GM19043 (cell line): Measurements from ENCODE around the gene CDC42BPA.
"Not testable (repeated sequence)": the region's sequence is repeated elsewhere in the genome, so short reads cannot be mapped to it uniquely, and the experiment has no call there.

Experiments used
- ATAC-seq: cut with Tn5 transposase; IDR thresholded peaks from one replicate; pipeline ENCODE4 v1.9.1; 2021; ENCODE audit warnings: low read depth; ENCODE audit not compliant: unreplicated experiment

Gene CDC42BPA

DNA sequence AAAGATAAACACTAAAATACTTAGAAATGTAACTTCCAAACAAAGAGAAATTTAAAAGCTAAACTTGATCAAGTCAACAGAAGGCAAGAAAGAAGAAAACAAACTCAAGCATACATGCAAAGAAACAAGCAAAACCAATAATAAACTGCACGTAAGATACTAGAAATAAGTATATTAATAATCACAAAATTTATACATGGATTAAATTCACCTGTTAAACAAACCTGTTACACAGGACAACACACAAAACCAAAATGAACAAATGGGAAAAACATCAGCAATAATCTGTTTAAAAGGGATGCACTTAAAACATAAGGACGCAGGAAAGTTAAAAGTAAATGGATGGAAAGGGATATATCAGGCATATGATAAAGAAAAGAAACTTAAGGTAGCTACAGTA lies 165.8 kb downstream of the CDC42BPA start:
- no peak for ATAC-seq

GRCh38 chr1:227140376-227140775 lies 177.9 kb downstream of the CDC42BPA start:
- no peak for ATAC-seq

- no peak for ATAC-seq
Observed at GRCh38 chr1:227136210-227136820, 182.0 kb downstream of the CDC42BPA start.

DNA sequence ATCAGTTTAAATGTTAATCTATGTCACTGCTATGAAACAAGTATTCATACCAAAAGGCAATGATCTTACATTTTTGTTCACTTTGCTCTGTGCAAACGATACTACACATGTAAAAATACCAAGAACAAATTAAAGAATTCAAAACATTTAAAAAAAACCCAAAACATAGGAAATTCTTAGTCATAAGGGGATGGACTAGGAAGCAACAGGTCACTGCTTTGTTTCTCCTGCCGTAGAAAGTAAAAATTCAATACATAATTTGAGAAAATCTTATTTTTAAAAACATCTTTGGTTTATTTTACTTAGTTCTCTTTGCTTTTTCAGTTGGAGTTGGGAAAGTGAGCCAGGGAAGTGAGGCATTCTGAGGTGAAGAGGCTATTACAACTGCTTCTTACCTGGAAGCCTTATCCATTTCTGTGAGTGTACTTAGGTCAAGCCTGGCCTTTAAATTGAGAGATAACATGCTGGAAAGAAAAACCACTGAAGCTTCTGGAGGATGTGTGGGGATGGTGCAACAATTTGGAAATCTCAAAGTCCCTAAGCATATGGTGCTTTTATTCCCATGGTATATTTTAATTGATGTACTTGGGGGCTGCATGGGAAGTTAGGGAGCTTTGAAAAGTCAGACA lies 183.5 kb downstream of the CDC42BPA start:
- ATAC-seq, result no peak

DNA sequence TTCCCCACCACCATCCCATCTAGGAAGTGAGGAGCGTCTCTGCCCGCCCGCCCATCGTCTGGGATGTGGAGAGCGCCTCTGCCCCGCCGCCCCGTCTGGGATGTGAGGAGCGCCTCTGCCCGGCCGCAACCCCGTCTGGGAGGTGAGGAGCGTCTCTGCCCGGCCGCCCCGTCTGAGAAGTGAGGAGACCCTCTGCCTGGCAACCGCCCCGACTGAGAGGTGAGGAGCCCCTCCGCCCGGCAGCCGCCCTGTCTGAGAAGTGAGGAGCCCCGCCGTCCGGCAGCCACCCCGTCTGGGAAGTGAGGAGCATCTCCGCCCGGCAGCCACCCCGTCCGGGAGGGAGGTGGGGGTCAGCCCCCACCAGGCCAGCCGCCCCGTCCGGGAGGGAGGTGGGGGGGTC lies 185.6 kb downstream of the CDC42BPA start:
- ATAC-seq, result not testable (repeated sequence)

DNA sequence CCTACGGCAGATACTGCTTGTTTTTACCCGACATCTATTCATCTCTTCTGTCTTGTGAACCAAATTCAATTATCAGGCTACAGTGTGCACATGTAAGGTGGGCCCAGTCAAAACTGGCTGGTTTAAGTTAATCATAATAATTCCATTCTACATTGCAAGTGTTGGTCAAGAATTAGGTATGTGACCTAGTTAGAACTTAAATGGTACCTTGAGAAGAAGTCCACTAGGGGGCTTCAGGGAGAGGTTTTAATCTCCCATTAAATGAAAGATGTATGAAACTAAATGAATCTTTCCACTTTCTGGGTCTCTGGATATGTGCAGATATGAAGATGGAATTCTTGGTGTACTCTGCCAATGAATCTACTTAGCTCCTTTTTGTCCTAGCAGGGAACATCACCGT lies 187.1 kb downstream of the CDC42BPA start:
- ATAC-seq, result no peak

- ATAC-seq, result peak; percentile 70
Observed at GRCh38 chr1:227127891-227128290, 190.4 kb downstream of the CDC42BPA start.

GRCh38 chr1:227125929-227126545 lies 192.3 kb downstream of the CDC42BPA start:
- no peak for ATAC-seq

DNA sequence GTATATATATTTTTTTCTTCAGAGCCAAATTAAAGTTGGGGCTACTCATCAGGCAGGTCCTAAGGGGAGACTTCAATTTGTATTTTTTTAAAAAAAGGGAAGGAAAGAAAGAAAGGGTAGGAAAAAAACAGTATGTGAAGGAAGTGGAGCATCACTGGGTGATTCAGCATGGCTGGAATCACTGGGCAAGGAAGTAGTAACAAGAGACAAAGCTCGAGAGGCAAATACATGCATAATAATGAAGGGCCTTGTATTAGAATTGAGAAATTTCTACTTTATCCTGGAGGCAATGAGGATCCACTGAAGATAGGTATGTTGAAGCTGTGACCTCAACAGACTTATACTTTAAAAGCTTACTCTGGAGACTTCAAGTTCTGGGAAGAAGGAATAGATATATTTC lies 193.8 kb downstream of the CDC42BPA start:
- ATAC-seq, result no peak

DNA sequence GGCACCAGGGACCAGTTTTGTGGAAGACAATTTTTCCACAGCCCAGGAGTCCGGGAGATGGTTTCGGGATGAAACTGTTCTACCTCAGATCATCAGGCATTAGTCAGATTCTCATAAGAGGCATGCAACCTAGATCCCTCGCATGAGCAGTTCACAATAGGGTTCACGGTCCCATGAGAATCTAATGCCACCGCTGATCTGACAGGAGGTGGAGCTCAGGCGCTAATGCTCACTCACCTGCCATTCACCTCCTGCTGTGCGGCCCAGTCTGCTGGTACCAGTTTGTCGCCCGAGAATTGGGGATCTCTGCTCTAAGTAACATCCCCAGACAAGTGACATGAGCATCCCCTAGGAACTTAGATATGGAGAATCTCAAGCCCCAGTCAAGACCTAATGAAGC lies 197.5 kb downstream of the CDC42BPA start:
- no peak for ATAC-seq

DNA sequence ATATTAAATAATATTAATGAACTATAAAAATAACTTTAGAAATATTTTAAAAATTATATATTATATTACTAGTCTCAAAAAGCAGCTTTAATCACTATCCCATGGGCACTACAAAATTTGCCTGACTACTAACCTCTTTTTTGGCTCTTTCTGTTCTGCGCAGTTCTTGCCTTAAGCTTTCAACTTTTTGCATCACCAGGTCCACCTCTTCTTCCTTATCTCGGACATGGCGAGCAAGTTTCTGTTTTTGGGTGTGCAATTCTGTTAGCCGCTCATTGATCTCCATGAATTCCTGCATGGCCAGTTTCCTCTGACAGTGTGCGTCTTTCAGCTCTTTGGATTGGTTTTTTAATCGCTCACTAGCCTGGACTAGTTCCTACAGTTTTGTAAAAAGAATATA lies 205.8 kb downstream of the CDC42BPA start:
- ATAC-seq, result no peak

DNA sequence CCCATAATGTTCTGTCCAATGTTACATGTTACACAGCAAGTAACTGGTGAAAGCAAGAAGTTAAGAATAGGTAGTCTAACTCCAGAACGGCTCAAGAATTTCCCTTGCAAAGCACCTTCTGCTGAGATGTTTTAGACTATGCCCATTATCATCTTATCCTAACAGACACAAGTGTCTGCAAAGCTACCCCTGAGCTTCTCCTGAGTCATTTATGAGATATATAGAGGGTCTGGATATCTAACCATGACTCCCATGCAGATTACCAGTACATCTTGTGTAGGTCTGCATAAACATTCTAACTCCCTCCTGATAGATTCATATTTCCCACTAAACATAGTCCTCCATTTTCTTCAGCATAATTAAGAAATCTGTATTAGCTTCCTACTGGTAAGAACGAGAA lies 206.5 kb downstream of the CDC42BPA start:
- ATAC-seq, result no peak

- ATAC-seq, result not testable (repeated sequence)
Observed at GRCh38 chr1:227105291-227105690, 213.0 kb downstream of the CDC42BPA start.

GRCh38 chr1:227102056-227102455 lies 216.2 kb downstream of the CDC42BPA start:
- ATAC-seq, result no peak

DNA sequence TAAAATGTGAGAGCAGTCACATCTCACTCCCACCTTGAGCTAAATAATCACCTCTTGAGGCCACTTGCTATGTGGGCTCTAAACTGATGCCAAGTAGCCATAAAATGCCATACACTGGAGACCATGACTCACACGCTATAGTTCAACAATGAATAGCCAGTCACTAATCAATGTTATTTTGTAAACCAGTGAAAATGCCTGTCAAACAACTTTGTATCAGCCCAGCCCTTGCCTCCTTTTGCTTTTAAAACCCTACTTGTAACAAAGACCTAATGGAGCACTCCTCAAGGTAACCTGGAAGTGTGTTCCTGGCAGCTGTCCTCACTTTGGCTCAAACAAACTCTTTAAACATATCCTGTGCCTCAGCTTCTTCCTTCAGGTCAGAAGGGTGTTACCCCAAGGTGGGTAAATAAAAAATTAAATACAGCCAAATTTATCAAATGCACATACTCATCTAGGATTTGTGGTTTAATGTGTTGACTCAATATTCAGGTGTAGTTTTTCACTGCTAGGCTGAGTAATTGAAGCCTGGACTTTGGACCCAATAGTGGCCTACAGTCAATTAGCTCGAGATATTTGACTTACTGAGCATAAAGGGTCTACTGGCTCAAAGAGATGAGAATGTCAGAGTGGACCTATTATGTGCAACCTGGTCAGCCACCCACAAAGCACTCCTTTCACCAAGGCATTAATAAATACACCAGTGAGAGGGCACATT lies 223.9 kb downstream of the CDC42BPA start:
- ATAC-seq, result no peak

GRCh38 chr1:227093309-227093708 lies 225.0 kb downstream of the CDC42BPA start:
- no peak for ATAC-seq

- ATAC-seq, result no peak
Observed at GRCh38 chr1:227092069-227092468, 226.2 kb downstream of the CDC42BPA start.

- ATAC-seq, result no peak
Observed at GRCh38 chr1:227086636-227087035, 231.7 kb downstream of the CDC42BPA start.

DNA sequence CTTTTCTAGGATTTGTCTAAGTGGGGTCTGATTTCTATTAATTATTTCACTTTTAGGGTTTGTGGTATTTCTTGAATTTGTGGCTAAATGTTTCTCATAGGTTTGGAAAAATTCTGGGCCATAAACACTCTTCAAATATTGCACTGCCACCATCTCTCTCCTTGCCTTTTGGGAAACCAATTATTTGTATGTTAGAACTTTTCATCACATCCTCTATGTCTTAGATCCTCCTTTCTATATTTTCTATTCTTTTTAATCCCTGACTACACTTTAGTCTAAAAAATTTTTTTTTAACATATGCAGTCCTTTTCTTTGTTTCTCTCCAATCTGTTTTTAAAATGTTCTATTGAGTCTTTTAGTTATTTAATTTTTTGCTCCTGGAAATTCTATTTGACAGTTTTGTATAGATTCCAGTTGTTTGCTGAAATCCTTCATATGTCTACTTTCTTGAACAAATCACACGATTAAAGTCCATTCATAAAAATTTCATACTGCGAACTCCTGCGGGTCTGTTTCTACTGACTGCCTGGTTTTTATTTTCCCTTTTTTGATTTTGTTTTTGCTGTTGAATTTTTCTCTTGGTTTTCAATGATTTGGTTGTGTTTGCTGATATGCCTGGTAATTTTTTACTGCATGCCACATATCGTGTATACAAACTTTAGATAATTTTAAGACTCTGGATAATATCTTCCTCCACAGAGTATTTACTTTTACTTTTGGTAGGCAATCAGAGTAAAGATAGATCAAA lies 235.1 kb downstream of the CDC42BPA start:
- ATAC-seq, result no peak

- ATAC-seq, result no peak
Observed at GRCh38 chr1:227077783-227078182, 240.5 kb downstream of the CDC42BPA start.

DNA sequence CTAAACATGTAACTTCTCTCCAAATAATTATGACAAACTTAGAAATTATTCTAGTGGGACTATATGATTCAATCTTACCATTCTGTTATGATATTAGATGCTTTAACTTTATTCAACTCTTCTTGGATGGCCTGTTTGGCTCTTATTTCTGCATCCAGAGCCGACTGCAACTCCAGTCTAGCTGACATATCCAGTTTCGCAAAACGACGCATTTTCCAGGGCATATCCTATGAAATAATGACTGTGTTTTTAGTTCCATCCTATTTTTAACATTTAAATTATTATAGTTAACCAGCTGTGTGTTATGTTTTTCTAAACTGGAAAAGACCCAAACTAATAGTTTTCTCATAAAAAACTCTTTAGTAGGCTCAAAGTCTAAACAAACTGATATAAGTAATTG lies 244.5 kb downstream of the CDC42BPA start:
- no peak for ATAC-seq
